GM12874 (cell line): ENCODE measurements around the gene CD160.

Experiments
- CTCF ChIP-seq: IDR thresholded peaks from 2 replicates; pipeline ENCODE4 v1.5.1; 2011; ENCODE audit warnings: low read depth, mild to moderate bottlenecking, control low read depth, low read length, moderate library complexity; ENCODE audit not compliant: insufficient read depth

Gene CD160

GRCh38 chr1:145707183-145707867 lies 12.0 kb upstream of the CD160 start, which contains the start of gene PDZK1:
Gene PDZK1, minus strand, starts transcription at chr1:145707368. Its CDS starts 19,347 bp downstream, at chr1:145688021.
- TF ChIP-seq CTCF = no peak

- TF ChIP-seq CTCF = no peak
Measured at GRCh38 chr1:145708063-145708462, 11.2 kb upstream of the CD160 start.

- no peak for TF ChIP-seq CTCF
Measured at GRCh38 chr1:145710291-145711027, 8.8 kb upstream of the CD160 start.

GRCh38 chr1:145711213-145711651 lies 8.1 kb upstream of the CD160 start:
- no peak for TF ChIP-seq CTCF

GRCh38 chr1:145714524-145715111 lies 4.7 kb upstream of the CD160 start:
- no peak for TF ChIP-seq CTCF

- TF ChIP-seq CTCF = no peak
Measured at GRCh38 chr1:145716641-145717345, 2.5 kb upstream of the CD160 start.

- TF ChIP-seq CTCF = no peak
Measured at GRCh38 chr1:145717833-145718232, 1.5 kb upstream of the CD160 start.
